NCI-H524 treated with DMSO at 0.1 percent for 48 hours (cell line): ENCODE measurements around the gene NBEAL2.
A peak's percentile ranks its signal among the peaks of the same experiment; 100 is the strongest.
"Not testable (repeated sequence)": the region's sequence is repeated elsewhere in the genome, so short reads cannot be mapped to it uniquely, and the experiment has no call there.

Source experiments
- DNase-seq: peaks from one replicate; lab custom pipeline; 2025; lab: John Stamatoyannopoulos, UW

The NBEAL2 gene

GRCh38 chr3:47012342-47013230 is 33.1 kb downstream of the NBEAL2 start:
- DNase-seq = peak; percentile 69

GRCh38 chr3:47013231-47013630 is 33.8 kb downstream of the NBEAL2 start:
- DNase-seq = no peak

GRCh38 chr3:47014036-47014435 is 34.6 kb downstream of the NBEAL2 start:
- no peak for DNase-seq

GRCh38 chr3:47015151-47015550 is 35.7 kb downstream of the NBEAL2 start:
- no peak for DNase-seq

- DNase-seq = no peak
Measured at GRCh38 chr3:47016086-47016933, 36.8 kb downstream of the NBEAL2 start.

GRCh38 chr3:47016934-47017435 is 37.5 kb downstream of the NBEAL2 start:
- no peak for DNase-seq

GRCh38 chr3:47017504-47018268 is 38.2 kb downstream of the NBEAL2 start:
- peak; percentile 44 for DNase-seq

GRCh38 chr3:47018269-47018611 is 38.8 kb downstream of the NBEAL2 start:
- no peak for DNase-seq

- no peak for DNase-seq
Measured at GRCh38 chr3:47019201-47019600, 39.7 kb downstream of the NBEAL2 start.

GRCh38 chr3:47020311-47020710 is 40.8 kb downstream of the NBEAL2 start:
- no peak for DNase-seq

GRCh38 chr3:47022641-47023071 is 43.2 kb downstream of the NBEAL2 start:
- DNase-seq = no peak

GRCh38 chr3:47024932-47025331 is 45.5 kb downstream of the NBEAL2 start:
- no peak for DNase-seq

GRCh38 chr3:47026432-47026831 is 47.0 kb downstream of the NBEAL2 start:
- not testable (repeated sequence) for DNase-seq

- DNase-seq = no peak
Measured at GRCh38 chr3:47028146-47028545, 48.7 kb downstream of the NBEAL2 start.

- no peak for DNase-seq
Measured at GRCh38 chr3:47028667-47029066, 49.2 kb downstream of the NBEAL2 start.

- not testable (repeated sequence) for DNase-seq
Measured at GRCh38 chr3:47031041-47031440, 51.6 kb downstream of the NBEAL2 start.

- no peak for DNase-seq
Measured at GRCh38 chr3:47034868-47035489, 55.5 kb downstream of the NBEAL2 start.

GRCh38 chr3:47035645-47036044 is 56.2 kb downstream of the NBEAL2 start:
- DNase-seq = no peak

- DNase-seq = no peak
Measured at GRCh38 chr3:47036145-47036544, 56.7 kb downstream of the NBEAL2 start.

GRCh38 chr3:47037302-47037701 is 57.8 kb downstream of the NBEAL2 start:
- DNase-seq = not testable (repeated sequence)

- DNase-seq = no peak
Measured at GRCh38 chr3:47041114-47041513, 61.6 kb downstream of the NBEAL2 start.
